Measurements from ENCODE around the gene NUDT4B.
"Not testable (repeated sequence)": the region's sequence is repeated elsewhere in the genome, so short reads cannot be mapped to it uniquely, and the experiment has no call there.

The NUDT4B gene

GRCh38 chr1:148748563-148749334, at the start of gene NUDT4B:
TSS of gene NUDT4B (plus strand) at chr1:148748774. CDS start at chr1:148748953, 179 bp downstream.
- DNase-seq (ENCODE audit: low spot score): not testable (repeated sequence)

GRCh38 chr1:148699357-148699756, 49.2 kb upstream of the NUDT4B start:
- DNase-seq (ENCODE audit: low spot score): not testable (repeated sequence)

- DNase-seq (ENCODE audit: low spot score): not testable (repeated sequence)
Observed at GRCh38 chr1:148702242-148702641, 46.3 kb upstream of the NUDT4B start.

GRCh38 chr1:148703973-148704591, 44.5 kb upstream of the NUDT4B start:
- DNase-seq (ENCODE audit: low spot score): not testable (repeated sequence)

- not testable (repeated sequence) for DNase-seq (ENCODE audit: low spot score)
Observed at GRCh38 chr1:148705316-148705948, 43.1 kb upstream of the NUDT4B start.

GRCh38 chr1:148708779-148709333, 39.7 kb upstream of the NUDT4B start:
- DNase-seq (ENCODE audit: low spot score): not testable (repeated sequence)

GRCh38 chr1:148710772-148711523, 37.6 kb upstream of the NUDT4B start:
- not testable (repeated sequence) for DNase-seq (ENCODE audit: low spot score)

- not testable (repeated sequence) for DNase-seq (ENCODE audit: low spot score)
Observed at GRCh38 chr1:148712353-148712752, 36.2 kb upstream of the NUDT4B start.

- DNase-seq (ENCODE audit: low spot score): not testable (repeated sequence)
Observed at GRCh38 chr1:148715518-148715917, 33.1 kb upstream of the NUDT4B start.

- DNase-seq (ENCODE audit: low spot score): not testable (repeated sequence)
Observed at GRCh38 chr1:148716966-148717520, 31.5 kb upstream of the NUDT4B start.

GRCh38 chr1:148720918-148721317, 27.7 kb upstream of the NUDT4B start:
- DNase-seq (ENCODE audit: low spot score): not testable (repeated sequence)

GRCh38 chr1:148722758-148723157, 25.8 kb upstream of the NUDT4B start:
- DNase-seq (ENCODE audit: low spot score): not testable (repeated sequence)

- DNase-seq (ENCODE audit: low spot score): not testable (repeated sequence)
Observed at GRCh38 chr1:148723515-148723914, 25.1 kb upstream of the NUDT4B start.

- not testable (repeated sequence) for DNase-seq (ENCODE audit: low spot score)
Observed at GRCh38 chr1:148724872-148725271, 23.7 kb upstream of the NUDT4B start.

GRCh38 chr1:148727862-148728261, 20.7 kb upstream of the NUDT4B start:
- DNase-seq (ENCODE audit: low spot score): not testable (repeated sequence)

- not testable (repeated sequence) for DNase-seq (ENCODE audit: low spot score)
Observed at GRCh38 chr1:148729128-148729527, 19.4 kb upstream of the NUDT4B start.

- not testable (repeated sequence) for DNase-seq (ENCODE audit: low spot score)
Observed at GRCh38 chr1:148729541-148729940, 19.0 kb upstream of the NUDT4B start.

GRCh38 chr1:148732277-148732676, 16.3 kb upstream of the NUDT4B start:
- DNase-seq (ENCODE audit: low spot score): not testable (repeated sequence)

GRCh38 chr1:148733585-148734310, 14.8 kb upstream of the NUDT4B start:
- DNase-seq (ENCODE audit: low spot score): not testable (repeated sequence)

- not testable (repeated sequence) for DNase-seq (ENCODE audit: low spot score)
Observed at GRCh38 chr1:148734311-148734662, 14.3 kb upstream of the NUDT4B start.

- DNase-seq (ENCODE audit: low spot score): not testable (repeated sequence)
Observed at GRCh38 chr1:148735538-148735937, 13.0 kb upstream of the NUDT4B start.
